NCI-H2107 treated with DMSO at 0.1 percent for 48 hours (cell line): ENCODE results near the gene FSCN2.

Source experiments
- DNase-seq: peaks from one replicate; lab custom pipeline; 2025; ENCODE audit not compliant: unreplicated experiment; lab: John Stamatoyannopoulos, UW

FSCN2 gene

DNA sequence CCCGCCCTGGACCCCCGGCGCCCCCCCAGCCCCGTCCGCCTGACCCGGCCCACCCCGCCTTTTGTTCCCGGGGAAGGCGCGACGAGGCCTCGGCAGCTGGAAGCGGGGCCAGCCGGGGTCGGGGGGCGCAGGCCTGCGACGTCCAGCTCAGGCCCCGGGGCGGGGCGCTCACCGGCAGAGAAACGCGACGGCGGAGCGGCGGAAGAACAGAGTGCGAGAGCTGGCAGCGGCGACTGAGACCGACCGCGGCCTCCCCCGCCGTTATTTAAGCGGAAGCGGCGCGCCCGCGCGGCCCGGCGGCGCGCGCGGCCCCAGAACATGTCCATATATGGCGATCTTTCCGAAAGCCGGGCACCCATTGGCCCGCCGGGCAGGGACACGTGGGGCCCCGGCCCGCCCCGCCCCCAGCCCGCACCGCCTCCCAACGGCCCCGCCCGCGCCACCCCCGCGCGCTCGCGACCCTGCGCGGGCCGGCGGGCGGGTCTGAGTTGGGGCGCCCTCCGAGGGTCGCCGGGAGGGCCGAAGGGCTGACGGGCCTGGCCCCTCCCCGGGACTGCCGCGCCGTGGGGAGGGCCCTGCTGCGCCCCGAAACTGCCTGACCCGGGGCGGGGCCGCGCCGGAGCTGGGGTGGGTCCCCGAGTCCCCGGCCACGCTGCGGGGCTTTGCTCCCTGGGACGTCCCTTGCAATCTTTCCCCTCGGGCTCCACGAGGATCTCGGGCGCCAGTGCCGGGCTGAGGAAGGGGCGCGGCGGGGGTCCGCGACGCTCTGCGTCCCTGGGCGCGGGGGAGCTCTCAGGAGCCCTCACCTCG, 15.4 kb upstream of the FSCN2 start, which contains the start of gene ACTG1:
Gene ACTG1 (minus strand): TSS at position 238 of the 810 bp plus-strand sequence. CDS start 445 bp downstream, outside the sequence.
- DNase-seq, result peak; percentile 67

DNA sequence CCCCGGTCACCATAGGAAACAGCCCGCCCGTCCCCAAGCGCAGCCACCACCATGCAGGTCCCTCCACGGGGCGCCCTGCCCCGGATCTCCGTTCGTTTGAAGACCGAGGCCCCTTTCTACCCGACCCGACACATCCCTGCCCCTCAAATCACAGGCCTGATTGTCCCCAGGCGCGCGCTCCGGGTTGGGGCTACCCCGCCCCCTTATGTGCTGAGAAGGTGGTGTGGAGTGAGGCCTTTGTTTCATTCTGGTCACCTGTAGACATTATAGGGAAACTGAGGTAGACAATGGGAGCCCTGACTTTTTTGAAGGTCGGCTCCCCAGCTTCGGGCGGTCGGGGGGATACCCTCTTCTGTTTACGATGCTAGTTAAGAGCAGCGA, 14.8 kb upstream of the FSCN2 start:
- peak; percentile 51 for DNase-seq

DNA sequence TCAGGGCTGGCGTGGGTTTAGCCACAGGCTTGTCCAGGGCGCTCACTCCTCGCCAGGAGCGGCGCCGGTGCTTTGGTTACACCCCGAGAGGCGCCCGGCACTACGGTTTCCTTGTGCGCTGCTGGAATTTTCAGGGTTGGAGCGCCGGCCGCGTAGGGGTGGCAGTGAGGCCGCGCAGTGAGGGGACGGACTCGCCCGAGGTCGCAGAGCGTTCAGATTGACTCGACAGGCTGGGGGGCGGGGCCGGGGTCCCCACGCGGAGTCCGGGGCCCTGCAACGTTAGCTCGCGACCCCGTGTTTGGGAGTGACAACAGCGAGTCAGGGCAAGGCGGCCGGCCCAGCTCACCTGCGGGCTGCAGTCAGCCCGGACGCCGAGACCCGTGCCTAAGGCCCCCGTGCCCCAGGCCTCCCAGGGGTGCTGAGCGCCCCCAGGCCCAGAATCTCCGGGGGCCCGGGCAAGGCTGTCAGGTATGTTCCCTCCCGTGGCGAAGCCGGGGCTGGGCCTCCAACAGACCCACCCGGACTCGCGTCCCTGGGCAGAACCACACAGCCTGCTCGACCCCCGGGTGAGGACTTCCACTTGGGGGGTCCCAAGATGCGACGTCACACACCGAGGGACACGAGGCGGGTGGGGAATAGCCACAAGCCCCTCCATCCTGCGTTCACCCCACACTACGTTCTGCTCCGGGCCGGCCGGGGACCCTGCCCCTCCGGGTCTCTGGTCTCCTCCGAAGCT, 14.3 kb upstream of the FSCN2 start:
- peak; percentile 45 for DNase-seq

DNA sequence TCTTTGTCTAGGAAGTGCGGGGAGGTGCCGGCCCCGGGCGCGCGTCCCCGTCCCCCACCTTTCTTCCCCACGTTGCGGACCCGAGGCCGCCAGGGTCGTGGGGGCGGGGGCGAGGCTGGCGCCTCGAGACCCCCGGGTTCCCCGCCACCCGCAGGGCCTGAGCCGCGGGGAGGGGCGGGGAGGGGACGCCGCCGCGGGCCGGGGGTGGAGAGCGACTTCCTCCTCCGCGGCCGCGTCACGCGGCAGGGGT, 13.8 kb upstream of the FSCN2 start:
- no peak for DNase-seq

DNA sequence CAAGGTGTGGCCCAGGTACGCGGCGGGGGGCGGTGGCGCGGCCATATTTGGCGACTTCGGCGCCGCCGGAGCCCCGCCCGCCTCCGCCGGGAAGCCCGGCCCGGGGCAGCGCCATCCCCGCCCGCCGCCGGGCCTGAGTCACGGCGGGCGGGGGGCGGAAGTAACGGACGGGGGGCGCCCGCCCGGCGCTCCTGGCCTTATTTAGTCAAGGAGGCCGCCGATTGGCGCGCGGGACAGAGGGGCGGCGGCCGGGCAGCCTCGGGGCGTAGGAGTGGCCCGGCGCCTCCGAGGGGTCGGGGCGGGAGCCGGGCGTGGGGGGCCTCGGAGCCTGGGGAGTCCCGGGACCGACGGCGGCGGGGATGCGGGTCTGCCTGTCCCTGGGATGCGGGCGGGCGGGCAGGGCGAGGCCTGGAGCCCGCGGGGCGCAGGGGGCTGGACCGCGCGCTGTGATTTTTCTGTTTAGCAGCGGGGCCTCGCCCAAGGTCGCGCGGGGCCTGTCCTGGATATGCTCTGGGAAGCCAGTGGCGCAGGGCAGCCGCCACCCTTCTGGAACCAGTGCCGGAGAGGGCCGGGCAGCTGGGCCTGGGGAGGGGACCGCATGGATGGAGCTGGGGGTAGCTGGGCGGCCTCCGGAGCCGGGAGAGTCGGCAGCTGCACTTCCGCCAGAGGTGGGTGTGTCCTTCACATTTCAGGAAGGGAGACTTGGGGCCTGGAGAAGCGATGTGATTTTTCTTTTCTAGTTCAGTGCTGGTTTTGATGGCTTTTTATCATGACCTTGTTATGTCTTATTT, 13.2 kb upstream of the FSCN2 start:
- DNase-seq, result peak; percentile 48

DNA sequence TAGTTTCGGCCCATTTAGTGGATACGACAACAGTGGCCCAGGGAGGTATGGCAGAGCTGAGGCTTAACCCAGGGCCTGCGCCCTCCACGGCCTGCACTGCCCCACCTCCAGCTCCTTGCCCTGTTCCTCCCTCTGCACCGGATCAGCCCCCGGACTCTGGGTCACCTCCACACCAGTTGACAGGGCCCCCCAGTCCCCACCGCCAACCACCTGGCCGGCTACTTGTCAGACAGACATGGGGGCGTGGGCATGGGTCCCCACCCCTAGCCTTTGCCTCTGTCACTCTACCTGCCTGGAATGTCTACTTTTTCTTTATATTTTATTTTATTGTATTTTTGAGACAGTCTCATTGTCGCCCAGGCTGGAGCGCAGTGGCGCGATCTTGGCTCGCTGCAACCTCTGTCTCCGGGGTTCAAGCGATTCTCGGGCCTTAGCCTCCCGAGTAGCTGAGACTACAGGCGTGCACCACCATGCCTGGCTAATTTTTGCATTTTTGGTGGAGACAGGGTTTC, 12.6 kb upstream of the FSCN2 start:
- DNase-seq, result no peak

DNA sequence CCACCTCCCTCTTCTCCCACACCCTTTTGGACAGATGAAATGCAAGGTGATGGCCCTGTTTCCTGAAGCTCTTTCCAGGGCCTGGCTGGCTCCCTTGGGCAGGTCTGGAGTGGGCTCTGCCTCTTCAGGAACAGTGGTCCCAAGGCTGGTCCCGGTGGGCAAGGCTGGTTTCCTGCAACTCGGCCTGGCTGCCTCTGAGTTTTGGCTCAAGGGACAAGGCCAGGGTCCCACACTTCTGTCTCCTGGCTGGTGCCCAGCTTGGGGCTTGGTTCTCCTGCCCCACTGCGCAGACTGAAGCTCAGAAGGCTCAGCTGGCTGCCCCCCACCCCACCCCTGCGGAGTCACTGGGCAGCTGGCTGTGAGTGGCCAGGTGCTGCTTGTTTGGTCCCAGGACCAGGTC, 11.7 kb upstream of the FSCN2 start:
- no peak for DNase-seq

DNA sequence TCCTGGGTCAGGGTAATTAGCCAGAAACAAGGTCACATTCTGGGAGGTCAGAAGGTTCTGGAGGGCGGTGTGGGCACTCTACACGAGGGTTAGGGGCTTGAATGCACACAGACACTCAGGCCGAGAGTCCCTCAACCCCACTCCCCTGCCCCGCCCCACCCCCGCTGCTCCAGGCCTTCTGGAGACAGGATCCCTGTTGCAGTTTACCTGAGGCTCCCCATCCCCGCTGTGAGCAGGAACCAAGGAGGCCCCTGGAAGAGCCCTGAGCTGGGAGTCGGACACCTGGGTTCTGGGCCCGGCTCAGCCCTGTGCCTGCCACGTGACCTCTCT, 11.2 kb upstream of the FSCN2 start:
- DNase-seq, result no peak

DNA sequence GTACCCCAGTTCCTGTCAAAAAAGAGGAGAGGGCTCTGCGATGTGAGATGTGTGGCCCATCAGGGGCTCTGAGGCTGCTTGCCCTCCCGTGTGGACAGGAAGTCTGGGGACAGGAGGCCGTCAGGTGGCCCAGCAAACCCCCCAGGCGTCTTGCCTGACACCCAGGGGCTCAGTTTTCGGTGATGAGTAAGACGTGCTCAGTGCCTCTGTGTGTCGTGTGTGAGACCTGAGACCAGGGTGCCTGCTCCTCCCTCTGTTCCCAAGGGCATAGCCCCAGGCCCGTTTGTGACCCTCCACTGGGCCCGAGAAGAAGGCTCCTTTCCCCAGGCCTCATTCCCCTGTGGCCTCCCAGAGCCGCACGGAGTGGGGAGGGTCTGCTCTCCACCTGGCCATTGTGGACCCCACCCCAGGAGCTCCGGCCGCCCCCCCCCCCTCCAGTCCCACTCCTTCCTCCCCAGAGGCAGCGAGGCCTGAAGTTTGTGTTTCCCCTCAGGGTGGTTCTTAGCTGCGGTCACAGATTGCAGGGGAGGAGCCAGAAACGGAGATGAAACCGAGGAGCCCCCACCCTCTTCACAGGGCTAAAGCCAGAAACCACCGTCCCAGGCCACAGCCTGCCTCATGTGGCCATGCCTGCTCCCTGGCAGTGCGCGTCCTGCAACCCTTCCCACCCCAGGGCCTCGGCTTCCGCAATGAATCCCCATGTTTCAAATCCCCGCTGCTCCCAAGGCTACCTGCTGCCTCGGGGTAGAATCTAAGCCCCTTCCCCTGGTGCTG, 10.7 kb upstream of the FSCN2 start:
- DNase-seq, result no peak

DNA sequence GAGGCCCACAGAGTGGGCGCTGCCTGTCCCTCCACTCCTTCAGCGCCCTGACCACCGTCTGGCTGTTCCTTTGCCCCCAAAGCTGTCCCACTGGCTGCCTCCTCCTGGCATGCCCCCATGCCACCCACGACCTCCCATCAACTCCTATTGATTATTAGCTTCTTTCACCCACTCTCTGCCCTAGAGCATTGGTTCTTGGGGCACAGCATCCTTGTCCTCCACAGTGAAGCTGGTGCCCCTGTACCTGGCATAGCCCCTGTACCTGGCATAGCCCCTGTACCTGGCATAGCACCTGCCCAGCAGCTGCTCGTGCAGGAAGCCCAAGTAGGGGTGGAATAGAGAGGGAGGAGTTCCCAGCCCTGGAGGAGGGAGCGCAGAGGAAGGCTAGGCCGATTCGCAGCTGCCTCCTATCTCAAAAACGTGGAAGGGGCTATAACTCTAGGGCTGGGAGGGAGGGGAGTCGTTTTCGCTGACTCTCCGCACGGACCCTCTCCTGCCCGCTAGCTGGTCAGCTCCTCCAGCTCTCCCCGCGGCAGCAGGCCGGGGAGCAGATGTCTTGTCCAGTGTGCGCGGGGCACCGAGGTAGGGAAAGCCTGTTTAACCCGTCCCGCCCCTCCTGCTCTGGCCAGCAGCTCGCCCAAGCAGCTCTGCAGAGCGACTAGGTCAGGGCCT, 9.9 kb upstream of the FSCN2 start:
- peak; percentile 67 for DNase-seq

DNA sequence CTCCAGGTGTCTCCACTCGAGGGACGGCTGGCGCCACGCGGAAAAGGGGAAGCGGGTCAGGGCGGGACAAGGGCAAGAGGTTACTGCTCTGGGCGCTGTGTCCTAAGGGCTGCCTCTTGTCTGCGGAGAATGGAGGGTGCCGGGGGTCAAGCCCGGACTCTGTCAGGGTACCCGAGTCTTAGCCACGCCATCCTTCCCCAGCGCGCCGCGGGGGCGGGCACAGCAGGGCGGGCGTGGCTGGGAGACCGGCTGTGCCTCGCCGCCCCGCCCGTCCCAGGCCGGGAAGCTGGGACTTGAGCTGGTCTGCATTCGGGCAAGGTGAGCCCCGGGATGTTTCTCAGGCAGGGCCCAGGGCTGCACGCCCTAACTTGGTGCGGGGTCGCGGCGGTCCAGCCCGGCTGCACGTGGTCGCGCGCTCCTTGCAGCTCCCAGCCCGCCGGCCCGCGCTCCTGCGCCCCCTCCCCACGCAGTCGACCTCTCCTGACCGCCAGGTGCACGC, 9.3 kb upstream of the FSCN2 start:
- DNase-seq, result no peak

DNA sequence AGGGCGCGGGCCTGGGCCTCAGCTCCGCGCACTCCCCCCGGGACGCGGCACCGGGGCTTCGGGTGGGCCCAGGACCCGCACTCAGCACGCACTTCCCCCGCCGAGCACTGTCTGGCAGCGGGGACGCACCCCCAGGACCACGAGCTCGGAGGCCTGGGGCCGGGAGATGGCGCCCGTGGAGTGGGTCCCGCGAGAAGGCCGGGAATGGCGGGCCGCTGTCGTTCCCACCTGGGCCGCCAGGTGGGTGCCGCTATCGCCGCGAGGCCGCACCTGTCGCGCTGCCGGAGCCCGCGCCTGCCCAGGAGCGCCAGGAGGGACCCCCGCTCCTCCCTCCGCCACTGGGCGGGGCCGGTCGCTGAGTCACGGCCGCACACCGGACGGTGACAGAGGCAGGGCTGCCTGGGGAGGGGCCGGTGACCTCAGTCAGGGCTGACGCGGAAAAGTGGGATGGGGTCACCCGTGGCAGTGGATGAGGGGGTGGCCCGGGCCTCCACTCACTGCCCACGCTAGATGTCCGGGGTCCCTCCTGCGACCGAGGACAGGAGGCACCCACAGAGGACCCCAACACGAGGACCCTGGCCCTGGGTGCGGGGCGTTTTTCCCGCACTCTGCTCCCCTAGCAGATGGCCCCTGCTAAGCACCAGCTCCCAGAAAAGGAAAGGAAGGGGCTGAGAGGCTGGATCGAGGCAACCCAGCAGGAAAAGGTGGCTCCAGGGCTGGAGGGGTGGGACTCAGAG, 8.7 kb upstream of the FSCN2 start:
- DNase-seq, result peak; percentile 45

DNA sequence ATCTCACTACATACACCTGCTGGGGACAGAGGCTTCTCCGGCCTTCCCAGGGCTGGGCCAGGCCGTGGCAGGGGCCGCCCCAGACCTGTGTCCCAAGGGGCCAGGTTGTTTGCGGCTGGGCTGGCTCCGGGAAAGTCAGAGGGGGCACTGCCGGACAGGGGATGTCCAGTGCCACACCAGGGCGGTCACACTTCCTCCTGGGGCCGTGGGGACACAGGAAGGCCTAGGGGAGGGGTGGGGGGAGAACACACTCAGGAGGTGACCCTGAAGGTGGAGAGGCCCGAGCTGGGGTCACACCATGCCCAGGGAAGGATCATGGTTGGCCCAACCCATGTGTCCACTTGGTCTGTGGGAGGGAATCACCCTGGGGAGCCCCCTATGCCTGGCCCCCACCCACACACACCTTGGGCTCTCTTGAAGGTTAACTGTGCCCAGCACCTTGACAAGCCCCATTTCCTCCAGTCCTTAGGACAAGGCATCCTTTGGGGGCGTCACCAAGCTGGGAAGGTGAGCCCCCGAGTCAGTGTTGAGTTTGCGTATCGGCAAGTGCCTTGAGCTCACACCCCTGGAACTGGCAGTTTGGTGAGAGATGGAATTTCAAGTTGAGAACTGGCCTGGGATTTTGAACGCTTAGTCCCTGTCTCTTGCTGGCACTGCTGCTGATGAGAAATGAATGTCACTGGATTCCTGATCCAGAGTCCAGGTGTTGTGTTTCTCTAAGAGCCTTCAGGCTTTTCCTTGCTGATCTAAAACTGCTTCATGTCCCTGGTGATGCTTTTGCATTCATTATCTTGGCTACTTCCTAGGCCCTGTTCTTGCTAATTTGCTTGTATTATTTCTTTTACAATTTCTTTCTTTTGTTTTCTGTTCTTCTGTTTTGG, 7.9 kb upstream of the FSCN2 start:
- peak; percentile 44 for DNase-seq

DNA sequence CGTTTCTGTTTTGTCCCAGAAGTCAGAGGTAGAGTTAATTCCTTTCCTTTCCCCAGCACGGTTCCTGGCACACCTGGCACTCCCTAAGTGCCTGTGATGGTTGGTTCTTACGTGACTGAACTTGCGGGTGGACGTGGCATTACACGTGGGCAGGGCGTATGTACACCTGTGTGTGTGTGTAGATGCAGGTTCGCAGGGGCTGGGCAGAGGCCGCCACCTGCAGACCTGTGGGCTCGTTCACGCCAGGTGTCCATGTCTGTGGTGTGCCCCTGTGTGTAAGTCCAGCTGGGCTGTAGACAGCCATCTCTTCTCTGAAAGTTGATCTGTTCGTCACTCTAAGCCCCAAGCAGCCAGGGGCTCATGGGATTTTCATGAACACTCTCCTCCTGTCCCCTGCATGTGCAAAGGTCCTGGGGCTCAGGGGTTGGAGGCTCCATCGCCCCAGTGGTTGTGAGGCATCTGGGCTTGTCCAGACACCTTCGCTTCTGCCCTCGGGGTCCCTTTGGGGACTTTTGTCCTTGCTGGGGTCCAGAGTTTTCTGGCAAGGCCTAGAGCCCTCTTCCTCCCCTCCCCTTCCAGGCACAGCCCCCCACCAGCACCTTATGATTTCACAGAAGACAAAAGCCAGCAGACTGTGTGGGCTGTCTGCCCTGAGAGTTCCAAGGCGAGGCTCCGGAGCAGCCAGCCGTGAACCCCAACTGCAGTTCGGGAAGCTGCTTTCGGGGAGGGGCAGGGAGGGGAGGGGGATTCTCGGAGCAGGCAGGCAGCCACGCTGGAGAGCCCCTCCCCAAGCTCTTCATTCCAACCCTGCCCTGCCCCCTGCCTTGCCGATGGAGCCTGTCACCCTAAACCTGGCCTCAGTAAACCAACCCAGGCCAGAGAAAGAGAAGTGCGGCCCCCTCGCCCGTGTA, 5.4 kb upstream of the FSCN2 start:
- no peak for DNase-seq

DNA sequence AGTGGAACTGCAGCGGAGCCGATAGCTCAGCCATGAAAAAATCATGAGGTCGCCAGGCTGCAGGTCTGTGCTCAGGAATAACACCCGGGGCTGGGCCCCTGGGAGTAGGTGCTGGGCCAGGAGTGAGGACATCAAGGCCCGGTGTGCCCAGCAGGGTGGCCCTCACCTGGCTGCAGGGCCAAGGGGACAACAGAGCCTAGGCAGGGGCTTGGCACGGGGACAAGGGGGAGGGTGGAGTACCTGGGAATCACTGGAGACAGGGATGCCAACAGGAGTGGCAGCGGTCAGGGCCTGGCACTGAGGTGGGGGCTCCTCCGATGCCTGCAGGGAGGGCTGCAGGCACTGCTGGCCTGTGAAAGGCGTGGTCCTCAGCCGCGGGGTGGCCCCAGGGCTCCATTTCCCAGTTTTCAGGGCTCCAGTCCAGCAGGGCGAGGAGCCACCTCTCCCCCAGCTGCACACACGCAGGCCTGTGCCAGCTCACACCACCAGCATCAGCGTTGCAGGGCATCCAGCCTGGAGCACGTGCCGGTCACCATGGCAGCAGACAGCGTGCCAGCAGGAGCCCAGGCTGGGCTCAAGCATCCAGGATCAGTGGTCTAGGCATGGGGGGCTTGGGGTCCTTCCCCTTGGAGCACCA, 4.7 kb upstream of the FSCN2 start:
- DNase-seq, result no peak

DNA sequence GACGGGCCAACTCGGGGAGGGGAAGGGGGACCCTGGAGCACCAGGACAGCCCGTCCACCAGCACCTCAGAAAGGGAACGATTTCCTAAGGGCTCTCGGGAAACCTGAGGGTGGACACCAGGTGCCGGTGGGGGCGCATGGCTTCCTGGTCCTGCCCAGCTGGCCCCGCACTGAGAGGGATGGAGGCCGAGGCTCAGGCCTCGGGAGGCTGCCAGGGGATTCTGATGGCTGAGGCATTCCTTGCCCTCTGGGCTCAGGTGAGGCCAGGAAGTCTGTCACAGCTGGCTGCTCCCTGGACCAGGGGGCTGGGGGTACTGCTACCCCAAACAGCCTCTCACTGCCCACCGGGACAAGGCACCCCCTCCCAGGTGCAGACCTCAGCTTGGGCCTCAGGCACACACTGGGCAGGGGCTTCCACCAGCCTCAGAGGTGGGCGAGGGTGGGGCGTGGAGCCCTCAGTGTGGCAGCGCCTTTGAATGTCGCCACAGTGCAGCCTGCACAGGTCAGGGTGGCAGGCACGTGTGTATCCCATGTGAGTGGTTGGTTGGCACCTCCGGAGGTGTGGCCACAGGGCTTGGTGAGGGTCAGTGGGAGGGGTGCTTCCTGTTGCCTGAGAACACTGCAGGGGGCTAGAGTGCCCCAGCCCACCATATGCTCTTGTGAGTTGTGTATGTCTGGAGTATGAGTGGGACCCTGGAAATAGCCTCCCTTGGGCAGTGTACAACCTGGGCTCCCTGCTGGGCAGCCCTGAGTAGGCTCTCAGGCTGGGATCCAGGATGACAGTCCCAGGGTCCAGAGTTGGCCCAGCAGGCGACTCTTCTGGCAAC, 3.9 kb upstream of the FSCN2 start:
- no peak for DNase-seq

DNA sequence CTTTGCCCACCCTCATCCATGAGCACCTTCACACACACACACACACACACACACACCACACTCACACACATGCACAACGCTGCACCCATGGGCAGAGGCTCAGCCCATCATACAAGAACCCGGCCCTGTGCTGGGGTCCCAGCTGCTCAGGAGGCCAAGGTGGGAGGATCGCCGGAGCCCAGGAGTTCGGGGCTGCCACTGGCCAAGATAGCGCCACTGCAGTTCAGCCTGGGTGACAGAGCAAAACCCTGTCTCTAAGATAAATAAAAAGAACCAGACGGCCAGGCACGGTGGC, 3.4 kb upstream of the FSCN2 start:
- DNase-seq, result no peak
